Stomach (tissue), 4 donors: ENCODE results near the gene RABL2B.
"Not testable (repeated sequence)": the region's sequence is repeated elsewhere in the genome, so short reads cannot be mapped to it uniquely, and the experiment has no call there.

Experiments used
- CTCF ChIP-seq, 7 experiments: fragments of 450-650 bp in 4 of 7; fragments of 200-600 bp in 3 of 7; sonication (generic) in 3 of 7; IDR thresholded peaks; one replicate each; pipeline ENCODE4 v1.5.1; 2016 to 2019; ENCODE audit warnings: antibody characterized with exemption in 7 of 7, control low read depth in 2 of 7, mild to moderate bottlenecking in 1 of 7
- POLR2AphosphoS5 ChIP-seq, 3 donors: sonication (generic); formaldehyde crosslinking; IDR thresholded peaks; one replicate each; pipeline ENCODE4 v1.6.1; 2016; ENCODE audit warnings: antibody characterized with exemption in 3 of 3

GRCh38 chr22:50783880-50784276 lies 442 bp upstream of the RABL2B start:
- not testable (repeated sequence) for TF ChIP-seq CTCF, POLR2AphosphoS5 (IDR thresholded peaks at IDR 0.05)
